Astrocyte of the cerebellum (primary cell): ENCODE data around the gene FAR1.

Experiments used
- DNase-seq: peaks from one replicate; pipeline ENCODE4 v3.0.0-alpha.2; 2011; ENCODE audit warnings: low read depth
- H3K4me3 ChIP-seq: 2 replicates; pipeline ENCODE4 v1.5.1; 2011; ENCODE audit warnings: mild to moderate bottlenecking, low read depth, low read length, moderate library complexity
- in situ Hi-C: cut with HindIII; loops from 2 replicates; pipeline ENCODE4 v1.10.0; 2017; ENCODE audit warnings: low sequenced_read_pairs
- TF ChIP-seq, protein P1 (sequence below): IDR thresholded peaks from 2 replicates; pipeline ENCODE4 v1.5.1; 2012; ENCODE audit warnings: low read length, low read depth, moderate library complexity, mild to moderate bottlenecking; ENCODE audit errors: missing control alignments

FAR1 gene

DNA sequence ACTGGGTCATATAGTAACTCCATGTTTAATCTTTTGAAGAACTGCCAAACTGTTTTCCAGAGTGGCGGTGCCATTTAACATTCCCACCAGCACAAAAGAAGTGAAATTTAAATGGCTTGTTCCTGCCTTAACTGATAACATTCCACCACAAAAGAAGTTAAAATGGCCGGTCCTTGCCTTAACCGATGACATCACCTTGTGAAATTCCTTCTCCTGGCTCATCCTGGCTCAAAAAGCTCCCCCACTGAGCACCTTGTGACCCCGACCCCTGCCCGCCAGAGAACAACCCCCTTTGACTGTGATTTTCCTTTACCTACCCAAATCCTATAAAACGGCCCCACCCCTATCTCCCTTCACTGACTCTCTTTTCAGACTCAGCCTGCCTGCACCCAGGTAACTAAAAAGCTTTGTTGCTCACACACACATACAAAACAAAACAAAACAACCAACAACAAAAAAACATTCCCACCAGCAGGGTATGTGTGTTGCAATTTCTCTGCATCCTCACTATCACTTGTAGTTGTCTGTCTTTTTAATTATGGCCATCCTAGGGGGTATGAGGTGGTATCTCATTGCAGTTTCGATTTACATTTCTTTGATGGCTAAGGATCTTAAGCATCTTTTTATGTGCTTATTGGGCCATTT, 109.0 kb downstream of the FAR1 start:
- DNase-seq = no peak
- H3K4me3 ChIP-seq = no peak overlapping the region
- in situ Hi-C loops = no loop called here
- TF ChIP-seq, protein P1, sequence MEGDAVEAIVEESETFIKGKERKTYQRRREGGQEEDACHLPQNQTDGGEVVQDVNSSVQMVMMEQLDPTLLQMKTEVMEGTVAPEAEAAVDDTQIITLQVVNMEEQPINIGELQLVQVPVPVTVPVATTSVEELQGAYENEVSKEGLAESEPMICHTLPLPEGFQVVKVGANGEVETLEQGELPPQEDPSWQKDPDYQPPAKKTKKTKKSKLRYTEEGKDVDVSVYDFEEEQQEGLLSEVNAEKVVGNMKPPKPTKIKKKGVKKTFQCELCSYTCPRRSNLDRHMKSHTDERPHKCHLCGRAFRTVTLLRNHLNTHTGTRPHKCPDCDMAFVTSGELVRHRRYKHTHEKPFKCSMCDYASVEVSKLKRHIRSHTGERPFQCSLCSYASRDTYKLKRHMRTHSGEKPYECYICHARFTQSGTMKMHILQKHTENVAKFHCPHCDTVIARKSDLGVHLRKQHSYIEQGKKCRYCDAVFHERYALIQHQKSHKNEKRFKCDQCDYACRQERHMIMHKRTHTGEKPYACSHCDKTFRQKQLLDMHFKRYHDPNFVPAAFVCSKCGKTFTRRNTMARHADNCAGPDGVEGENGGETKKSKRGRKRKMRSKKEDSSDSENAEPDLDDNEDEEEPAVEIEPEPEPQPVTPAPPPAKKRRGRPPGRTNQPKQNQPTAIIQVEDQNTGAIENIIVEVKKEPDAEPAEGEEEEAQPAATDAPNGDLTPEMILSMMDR = no peak

DNA sequence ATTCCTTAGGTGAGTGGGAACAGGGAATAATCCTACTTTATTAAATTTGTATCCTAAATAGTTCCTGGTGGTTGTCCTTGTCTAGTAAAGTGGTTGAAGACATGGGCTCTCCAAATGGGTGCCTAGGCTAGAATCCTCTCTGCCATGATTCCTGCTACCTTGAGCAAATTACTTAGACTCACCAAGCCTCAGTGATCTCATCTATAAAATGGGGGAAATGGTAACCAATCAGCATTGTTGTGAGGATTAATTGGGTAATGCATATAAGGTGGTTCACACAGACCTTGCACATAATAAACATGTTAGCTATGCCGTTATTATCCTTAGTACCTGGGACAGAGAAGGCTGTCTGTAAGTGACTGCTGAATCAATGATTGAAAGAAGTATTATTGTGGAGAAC, 109.9 kb downstream of the FAR1 start:
- TF ChIP-seq, protein P1 = no peak
- no peak overlapping the region for H3K4me3 ChIP-seq
- no peak for DNase-seq
- in situ Hi-C loops = no loop called here

DNA sequence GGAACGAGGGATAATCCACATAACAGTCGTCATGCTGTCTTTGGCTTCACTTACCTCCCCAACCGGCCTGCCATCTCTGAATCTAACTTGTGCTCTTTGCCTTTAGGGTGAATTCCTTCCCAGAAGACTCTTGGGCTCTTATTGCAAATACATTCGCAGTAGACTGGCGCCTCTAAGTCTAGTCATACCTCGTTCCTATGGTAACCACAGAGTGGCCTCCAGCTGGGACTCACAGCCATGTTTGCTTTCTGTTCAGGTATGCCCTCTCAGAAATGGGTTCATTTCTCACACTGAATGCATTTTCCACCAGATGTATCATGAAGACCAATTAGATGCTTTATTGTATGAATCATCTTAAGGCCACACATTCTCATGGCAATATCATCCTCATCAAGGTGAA, 112.7 kb downstream of the FAR1 start:
- TF ChIP-seq, protein P1 = no peak
- no peak for DNase-seq
- no peak overlapping the region for H3K4me3 ChIP-seq
- in situ Hi-C loops = no loop called here
